Melanocyte of skin (primary cell): ENCODE data around the gene PDZD7. TPM values are rescaled to one million over a fixed set of nuclear protein-coding genes. Genes with fewer than 3 reads are reported as not detected.

Experiments used
- small RNA-seq, 2 donors: library from RNA; depleted of rRNA; stranded (forward); fragments of <200 nt; gene quantifications; one replicate each; pipeline ENCODE3, GENCODE V24; 2012
- total RNA-seq, 2 donors: library from RNA; depleted of rRNA; stranded (reverse); fragments of >200 nt; gene quantifications; 2 replicates each; pipeline ENCODE4 v1.2.3, GENCODE V29; 2012

The PDZD7 gene
- total RNA-seq: 1 to 10 TPM in 1 of 2 donors, under 1 TPM in 1; 1.00 to 3.8 TPM

GRCh38 chr10:101031128-101031795 lies at the start of gene PDZD7, which contains the start of gene SFXN3:
PDZD7 (minus strand) TSS chr10:101031129; CDS start chr10:101030219, 910 bp downstream.
SFXN3 (plus strand) TSS chr10:101031234; CDS start chr10:101034695, 3,461 bp downstream.

GRCh38 chr10:101061624-101062231 lies 30.8 kb upstream of the PDZD7 start, which contains the start of gene KAZALD1:
KAZALD1 (plus strand) TSS chr10:101061989; CDS start chr10:101062593, 604 bp downstream.

GRCh38 chr10:100999742-101000126 lies 31.2 kb downstream of the PDZD7 start, which contains the start of gene LZTS2:
LZTS2 (plus strand) TSS chr10:100999808; CDS start chr10:101002539, 2,731 bp downstream.

GRCh38 chr10:100986952-100987684 lies 43.8 kb downstream of the PDZD7 start, which contains the start of the genes MRPL43 and TWNK:
MRPL43 (minus strand) TSS chr10:100987497; CDS start chr10:100987443, 54 bp downstream.
TWNK (plus strand) TSS chr10:100987543; CDS start chr10:100988211, 668 bp downstream.

GRCh38 chr10:100969187-100970075 lies 61.5 kb downstream of the PDZD7 start, which contains the start of gene SEMA4G:
SEMA4G (plus strand) TSS chr10:100969504; CDS start chr10:100972913, 3,409 bp downstream.

Small RNAs within 50 kb of the gene (small RNA-seq; reads per million reads assigned to genes)
- 0 reads per million in 2 donors for gene MIR608

Other genes with a start within 250 kb of the PDZD7 start
- 10 to 100 TPM; 36.0 to 41.0 TPM for gene SLF2, start 118.2 kb downstream of the PDZD7 start, total RNA-seq
- gene SEMA4G, start 61.6 kb downstream of the PDZD7 start, total RNA-seq: 1 to 10 TPM; 1.3 to 1.7 TPM
- 10 to 100 TPM; 54.7 to 67.6 TPM for gene MRPL43, start 43.6 kb downstream of the PDZD7 start, total RNA-seq
- gene TWNK, start 43.6 kb downstream of the PDZD7 start, total RNA-seq: 10 to 100 TPM in 1 of 2 donors, 1 to 10 TPM in 1; 3.4 to 12.3 TPM
- 10 to 100 TPM; 84.6 to 99.1 TPM for gene LZTS2, start 31.3 kb downstream of the PDZD7 start, total RNA-seq
- gene SFXN3, start 105 bp upstream of the PDZD7 start, total RNA-seq: 100 to 1,000 TPM; 105 to 131 TPM
- under 1 TPM in 1 of 2 donors, not detected in 1; 0.69 TPM for gene KAZALD1, start 30.9 kb upstream of the PDZD7 start, total RNA-seq
- not detected for gene TLX1, start 100.2 kb upstream of the PDZD7 start, total RNA-seq
- gene LBX1, start 198.3 kb upstream of the PDZD7 start, total RNA-seq: not detected